Effector CD8-positive, alpha-beta T cell (primary cell): ENCODE results near the gene DOHH.

Experiments
- DNase-seq: peaks from one replicate; lab custom pipeline; 2025; lab: John Stamatoyannopoulos, UW

The DOHH gene

DNA sequence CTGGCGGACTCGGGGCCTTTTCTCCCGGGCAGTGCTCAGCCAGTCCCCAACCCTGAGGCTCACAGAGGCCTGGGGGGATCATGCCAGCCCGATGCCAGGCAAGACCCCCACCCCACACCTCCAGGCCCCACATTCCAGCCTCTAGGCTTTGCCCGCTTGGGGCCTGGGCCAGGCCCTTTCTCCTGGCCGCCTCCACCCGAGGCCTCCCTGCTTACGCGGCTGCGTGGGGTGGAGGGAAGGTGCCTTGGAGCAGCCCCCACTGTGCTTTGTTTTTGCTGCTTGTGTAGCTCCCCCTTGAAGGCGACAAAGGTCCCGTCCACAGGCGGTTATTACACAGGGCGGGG lies 58.5 kb downstream of the DOHH start:
- DNase-seq: no peak

DNA sequence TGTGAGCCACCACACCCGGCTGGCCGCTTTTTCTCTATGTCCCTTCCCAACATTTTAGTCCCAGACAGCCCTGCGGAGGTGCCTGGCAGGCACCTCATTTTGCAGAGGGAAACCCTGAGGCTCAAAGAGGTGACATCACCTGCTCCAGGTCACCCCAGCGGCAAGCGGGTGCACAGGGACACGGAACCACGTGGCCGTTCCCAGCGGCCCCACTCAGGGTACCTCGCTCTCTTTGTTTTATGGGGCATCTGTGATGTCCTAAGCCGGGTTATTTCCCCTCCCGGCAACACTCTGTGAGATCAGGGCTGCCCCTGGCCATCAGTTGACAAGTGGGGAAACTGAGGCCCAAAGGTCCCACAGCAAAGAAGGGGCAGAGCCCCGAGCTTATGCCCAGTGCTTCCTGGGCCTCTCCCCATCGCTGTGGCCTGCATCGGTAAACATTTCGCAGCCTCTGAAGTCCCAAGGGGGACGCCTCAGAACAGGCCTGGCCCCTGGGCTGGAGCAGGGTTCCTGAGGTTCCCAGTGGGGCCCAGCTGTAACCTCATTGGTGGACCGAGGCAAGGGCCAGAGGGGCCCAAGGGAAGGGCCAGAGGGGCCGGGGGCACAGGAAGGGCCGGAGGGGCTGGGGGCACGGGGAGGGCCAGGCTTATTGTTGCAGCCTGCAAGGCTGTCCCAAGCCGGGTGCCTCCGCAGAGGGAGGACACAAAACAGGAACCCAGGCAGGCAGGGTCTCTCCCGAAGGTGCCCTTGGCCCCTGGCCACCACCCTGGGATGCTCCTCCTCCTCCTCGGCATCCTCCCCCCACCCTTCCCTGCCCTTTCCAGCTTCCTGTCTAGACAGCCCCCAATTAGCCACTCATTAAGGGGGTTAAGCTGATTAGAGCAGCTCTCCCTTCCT lies 59.1 kb downstream of the DOHH start:
- DNase-seq: no peak
